Hippocampal formation (tissue), 2 donors: ENCODE data around the gene TES.

ENCODE experiments used
- DNase-seq, 2 donors: peaks; one replicate each; lab custom pipeline; 2025; lab: John Stamatoyannopoulos, UW

TES gene

GRCh38 chr7:116193329-116194087, 16.8 kb upstream of the TES start:
- no peak for DNase-seq

- no peak for DNase-seq
Observed at GRCh38 chr7:116194115-116194514, 16.2 kb upstream of the TES start.

GRCh38 chr7:116195451-116195850, 14.9 kb upstream of the TES start:
- DNase-seq = no peak

GRCh38 chr7:116196947-116197346, 13.4 kb upstream of the TES start:
- DNase-seq = no peak

- no peak for DNase-seq
Observed at GRCh38 chr7:116197360-116197759, 13.0 kb upstream of the TES start.

- DNase-seq = no peak
Observed at GRCh38 chr7:116198748-116199410, 11.5 kb upstream of the TES start.

GRCh38 chr7:116200963-116201362, 9.4 kb upstream of the TES start:
- DNase-seq = no peak

GRCh38 chr7:116206141-116206540, 4.2 kb upstream of the TES start:
- no peak for DNase-seq

GRCh38 chr7:116208919-116209318, 1.4 kb upstream of the TES start:
- DNase-seq = no peak

- DNase-seq = no peak
Observed at GRCh38 chr7:116209561-116210070, 723 bp upstream of the TES start.

GRCh38 chr7:116211006-116211912, 920 bp downstream of the TES start:
- no peak for DNase-seq

- no peak for DNase-seq
Observed at GRCh38 chr7:116211913-116212596, 1.7 kb downstream of the TES start.

- DNase-seq = no peak
Observed at GRCh38 chr7:116212869-116213268, 2.5 kb downstream of the TES start.

- DNase-seq = no peak
Observed at GRCh38 chr7:116213361-116214130, 3.2 kb downstream of the TES start.

GRCh38 chr7:116214921-116215320, 4.6 kb downstream of the TES start:
- no peak for DNase-seq

GRCh38 chr7:116215551-116215950, 5.2 kb downstream of the TES start:
- DNase-seq = no peak

- no peak for DNase-seq
Observed at GRCh38 chr7:116216956-116217571, 6.7 kb downstream of the TES start.

- DNase-seq = no peak
Observed at GRCh38 chr7:116218051-116218645, 7.8 kb downstream of the TES start.

- no peak for DNase-seq
Observed at GRCh38 chr7:116218747-116219146, 8.4 kb downstream of the TES start.

- no peak for DNase-seq
Observed at GRCh38 chr7:116219288-116219687, 8.9 kb downstream of the TES start.
